DMS 273 treated with DMSO at 0.1 percent for 48 hours (cell line): Measurements from ENCODE around the gene SIGLEC15.
"Not testable (repeated sequence)": the region's sequence is repeated elsewhere in the genome, so short reads cannot be mapped to it uniquely, and the experiment has no call there.

Experiments used
- DNase-seq: peaks from one replicate; lab custom pipeline; 2025; lab: John Stamatoyannopoulos, UW

The SIGLEC15 gene

DNA sequence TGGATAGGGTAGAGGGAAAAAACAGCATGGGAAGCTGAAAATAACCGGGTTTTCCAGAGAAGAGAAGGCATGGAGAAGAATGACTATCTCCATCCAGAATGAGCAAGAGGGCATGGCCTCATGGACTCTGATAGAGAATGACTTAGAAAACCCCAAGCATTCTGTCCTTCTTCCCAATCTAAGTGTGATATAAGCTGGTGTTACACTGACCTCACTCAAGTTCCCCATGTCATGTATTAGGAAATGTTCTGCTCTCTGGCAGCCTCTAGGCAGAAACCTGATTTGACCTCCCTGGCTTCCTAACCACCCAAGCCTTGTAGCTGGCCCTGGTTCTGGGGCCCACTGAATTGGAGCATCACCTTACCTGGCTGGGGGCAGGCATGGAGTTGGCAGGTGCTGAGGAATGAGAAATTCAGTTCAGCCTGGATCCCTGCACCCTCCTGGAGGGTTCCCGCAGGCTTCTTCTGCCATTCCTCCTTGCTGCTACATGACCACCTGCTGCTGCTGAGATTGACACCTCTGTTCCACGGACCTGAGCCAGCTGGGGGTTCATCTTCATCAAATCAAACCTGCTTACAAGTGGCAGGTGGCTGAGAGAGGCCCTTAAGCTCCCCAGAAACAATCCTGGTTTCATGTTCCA, 5.2 kb upstream of the SIGLEC15 start:
- no peak for DNase-seq

DNA sequence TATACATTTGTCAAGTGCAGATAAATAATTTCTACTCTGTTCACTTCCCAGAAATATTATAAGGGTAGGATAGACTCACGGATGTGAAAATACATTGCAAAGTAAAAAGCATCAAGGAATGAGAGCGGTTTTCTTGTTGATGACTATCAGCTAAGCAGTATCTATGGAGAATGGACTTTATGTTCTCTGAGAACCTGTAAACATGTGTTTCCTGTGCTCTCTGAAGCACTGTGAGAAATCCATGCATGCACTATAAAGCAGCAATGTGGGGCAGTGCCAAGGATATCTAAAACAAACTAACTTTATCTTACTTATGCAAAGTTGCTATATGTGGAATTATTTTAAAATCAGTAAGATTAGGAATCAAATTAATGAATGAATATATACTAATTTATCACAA, 4.4 kb upstream of the SIGLEC15 start:
- DNase-seq = no peak

DNA sequence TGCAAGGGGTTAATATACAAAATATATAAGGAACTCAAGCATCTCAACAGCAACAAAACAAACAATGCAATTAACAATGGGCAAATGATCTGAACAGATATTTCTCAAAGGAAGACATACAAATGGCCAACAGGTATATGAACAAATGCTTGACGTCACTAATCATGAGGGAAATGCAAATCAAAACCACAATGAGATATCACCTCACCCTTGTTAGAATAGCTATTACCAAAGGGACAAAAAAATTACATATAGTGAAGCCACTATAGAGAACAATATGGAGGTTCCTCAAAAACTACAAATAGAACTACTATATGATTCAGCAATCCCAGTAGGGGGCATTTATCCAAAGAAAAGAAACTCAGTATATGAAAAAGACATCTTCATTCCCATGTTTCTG, 3.8 kb upstream of the SIGLEC15 start:
- DNase-seq = no peak

DNA sequence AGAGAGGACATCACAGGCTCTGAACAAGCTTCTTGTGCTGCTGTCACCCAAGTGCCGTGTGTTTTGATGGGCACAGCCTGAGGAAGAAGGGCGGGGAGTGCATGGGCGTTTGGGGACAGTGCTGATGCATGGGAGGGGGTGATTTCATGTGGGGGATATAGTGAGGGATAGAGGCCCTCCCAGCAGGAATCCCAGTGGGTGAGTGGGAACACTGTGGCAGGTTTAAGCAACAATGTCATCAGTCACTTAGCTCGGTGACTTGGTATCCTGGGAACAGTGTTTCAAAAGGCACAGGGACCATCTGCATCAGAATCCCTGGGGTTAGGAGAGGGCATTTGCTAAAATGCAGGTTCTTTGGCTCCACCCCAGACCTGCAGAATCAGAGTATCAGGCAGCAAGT, 609 bp downstream of the SIGLEC15 start:
- DNase-seq = no peak

DNA sequence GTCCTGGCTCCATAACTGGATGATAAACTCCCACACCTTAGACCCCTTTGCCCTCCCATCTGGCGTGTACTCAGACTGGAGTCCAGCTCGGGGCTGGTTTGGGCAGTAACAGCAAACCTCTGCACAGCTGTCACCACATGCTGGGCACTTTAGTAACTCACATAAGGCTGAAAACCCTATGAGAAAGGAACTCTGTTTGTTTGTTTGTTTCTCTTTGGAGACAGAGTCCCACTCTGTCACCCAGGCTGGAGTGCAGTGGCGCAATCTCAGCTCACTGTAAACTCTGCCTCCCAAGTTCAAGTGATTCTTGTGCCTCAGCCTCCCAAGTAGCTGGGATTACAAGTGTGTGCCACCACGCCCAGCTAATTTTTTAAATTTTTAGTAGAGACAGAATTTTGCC, 1.2 kb downstream of the SIGLEC15 start:
- not testable (repeated sequence) for DNase-seq

DNA sequence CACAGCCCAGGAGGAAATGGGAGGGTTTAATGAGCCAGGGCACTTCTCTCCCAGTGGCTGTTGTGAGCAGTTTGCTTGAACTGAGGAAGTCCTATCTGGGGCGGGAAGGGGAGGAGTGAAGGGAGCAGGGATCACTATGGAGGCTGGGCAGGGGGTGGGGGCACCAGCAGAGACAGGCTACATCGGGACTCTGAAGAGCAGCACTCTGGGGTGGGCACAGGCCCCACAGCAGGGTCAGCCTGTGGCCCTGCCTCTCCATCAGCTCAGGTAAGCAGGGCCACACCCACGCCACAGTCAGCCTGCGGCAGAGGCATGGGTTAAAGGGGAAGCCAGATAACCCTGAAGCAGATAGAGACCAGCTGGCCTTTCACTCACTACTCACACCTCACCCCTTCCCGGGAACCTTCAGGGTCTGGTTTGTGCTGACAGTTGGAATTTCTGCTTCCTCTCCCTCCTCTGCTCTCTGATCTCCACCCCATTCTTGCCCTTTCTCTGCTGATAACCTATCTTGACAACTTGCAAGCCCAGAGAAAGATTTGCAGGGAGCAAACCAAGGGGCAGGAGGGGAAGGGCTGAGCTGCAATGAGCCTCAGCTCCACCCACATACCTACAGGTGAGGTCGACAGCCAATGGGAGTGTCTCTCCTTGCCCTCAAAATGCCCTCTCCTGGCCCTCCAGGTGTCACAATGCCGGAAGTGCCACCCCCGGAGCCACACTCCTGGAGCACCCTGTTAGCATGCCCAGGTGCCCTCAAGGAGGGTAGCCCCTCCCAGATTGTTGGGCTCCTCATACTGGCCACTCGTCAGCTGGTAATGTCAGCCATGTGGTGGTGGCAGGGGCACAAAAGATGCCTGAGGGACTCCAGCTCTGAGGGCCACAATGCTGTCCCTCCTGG, 3.7 kb downstream of the SIGLEC15 start:
- DNase-seq = no peak

DNA sequence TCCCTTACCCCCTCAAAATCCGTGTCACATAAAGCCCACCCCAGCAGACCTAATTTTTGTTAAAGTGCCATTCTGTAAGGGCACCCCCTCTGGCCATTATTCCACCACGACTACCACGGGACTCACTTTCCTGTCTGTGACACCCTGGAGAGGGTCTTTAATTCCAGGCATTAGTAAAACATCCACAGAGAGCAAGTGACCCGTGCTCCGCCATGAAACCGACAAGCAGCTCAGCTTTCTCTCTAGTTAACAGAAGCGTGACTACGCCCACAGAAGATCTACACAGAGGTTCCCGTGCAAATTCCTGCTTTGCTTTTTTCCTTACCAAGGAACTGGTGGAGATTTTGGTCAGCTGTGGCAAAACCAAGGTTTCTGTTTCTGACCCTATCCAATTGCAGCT, 4.4 kb downstream of the SIGLEC15 start:
- no peak for DNase-seq

DNA sequence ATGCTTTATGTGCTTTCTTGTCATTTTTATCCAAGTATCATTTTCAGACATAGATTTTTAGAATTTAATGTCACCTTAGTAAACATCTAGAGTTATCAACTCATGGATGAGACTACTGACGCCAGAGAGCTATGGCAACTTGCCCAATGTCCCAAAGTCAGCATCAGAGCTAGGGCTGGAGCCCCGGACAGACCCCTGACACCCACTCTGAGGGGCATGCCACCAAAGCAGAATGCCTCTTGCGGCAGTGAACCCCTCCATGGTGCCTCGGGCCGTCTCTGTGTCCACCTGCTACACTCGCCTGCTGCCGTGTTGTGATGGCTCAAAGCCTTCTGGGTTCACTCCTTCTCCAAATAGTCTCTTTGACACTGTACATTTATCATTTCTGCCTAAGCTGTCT, 5.4 kb downstream of the SIGLEC15 start:
- DNase-seq = no peak

DNA sequence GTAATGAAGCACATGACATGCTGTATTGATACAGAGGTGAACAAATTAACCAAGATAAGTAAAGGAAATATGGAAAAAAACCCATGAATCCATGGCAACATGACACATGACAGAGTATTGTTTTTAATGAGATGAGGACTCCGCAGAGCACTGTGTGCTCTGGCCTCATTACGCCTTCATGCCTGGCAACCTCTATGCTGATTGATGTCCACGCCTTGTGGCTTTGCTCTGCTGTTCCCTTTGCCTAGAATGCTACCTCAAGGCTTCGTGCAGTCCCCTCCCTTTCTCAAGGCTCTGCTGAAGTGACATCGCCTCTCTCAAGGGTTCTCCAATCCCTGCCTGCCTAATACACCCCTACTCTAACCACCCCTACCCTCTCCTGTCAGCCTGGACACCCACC, 8.4 kb downstream of the SIGLEC15 start:
- DNase-seq = no peak

DNA sequence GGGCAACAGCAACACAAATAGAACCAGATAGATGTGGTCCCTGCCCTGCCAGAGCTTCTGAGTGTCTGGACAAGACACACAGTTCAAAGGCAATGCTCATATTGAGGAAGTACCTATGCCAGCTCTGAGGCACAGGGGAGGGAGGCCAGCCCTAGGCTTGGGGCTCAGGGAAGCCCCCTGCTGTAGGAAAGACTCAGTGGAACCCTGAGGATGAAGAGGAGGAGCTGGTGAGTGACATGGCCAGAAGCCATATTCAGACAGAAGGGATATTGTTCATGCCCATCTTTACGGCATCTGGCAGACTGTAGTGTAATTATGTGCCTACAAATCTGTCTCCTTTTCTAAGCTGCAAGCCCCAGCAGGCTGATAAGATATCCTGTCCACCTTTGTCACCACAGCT, 8.8 kb downstream of the SIGLEC15 start:
- peak; percentile 27 for DNase-seq

DNA sequence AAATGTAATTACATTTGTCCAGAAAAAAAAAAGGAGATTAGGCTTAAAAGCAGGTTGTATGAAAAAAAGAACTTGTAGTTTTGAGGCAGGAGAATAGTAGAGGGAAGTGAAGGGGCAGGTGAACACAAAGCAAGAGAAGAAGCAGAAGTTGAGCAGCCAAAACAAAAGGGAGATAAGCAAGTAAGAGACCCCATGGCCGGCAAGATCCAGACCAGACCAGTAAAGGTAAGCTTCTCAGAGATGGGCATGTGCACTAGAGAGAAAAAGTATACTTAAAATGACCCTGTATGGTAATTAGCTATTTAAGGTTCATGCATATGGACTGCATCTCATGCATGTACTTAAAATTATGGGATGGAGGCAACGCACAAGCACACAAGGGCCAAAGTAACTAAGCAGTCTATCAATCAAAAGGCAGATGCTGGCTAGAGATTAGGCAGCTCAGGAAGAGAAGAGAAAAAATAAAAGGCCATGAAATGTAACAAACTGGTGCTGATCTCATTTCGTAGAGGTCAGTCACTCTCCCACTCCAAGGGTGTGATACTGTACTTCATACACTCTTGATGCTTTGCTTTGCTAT, 9.7 kb downstream of the SIGLEC15 start:
- DNase-seq = no peak

DNA sequence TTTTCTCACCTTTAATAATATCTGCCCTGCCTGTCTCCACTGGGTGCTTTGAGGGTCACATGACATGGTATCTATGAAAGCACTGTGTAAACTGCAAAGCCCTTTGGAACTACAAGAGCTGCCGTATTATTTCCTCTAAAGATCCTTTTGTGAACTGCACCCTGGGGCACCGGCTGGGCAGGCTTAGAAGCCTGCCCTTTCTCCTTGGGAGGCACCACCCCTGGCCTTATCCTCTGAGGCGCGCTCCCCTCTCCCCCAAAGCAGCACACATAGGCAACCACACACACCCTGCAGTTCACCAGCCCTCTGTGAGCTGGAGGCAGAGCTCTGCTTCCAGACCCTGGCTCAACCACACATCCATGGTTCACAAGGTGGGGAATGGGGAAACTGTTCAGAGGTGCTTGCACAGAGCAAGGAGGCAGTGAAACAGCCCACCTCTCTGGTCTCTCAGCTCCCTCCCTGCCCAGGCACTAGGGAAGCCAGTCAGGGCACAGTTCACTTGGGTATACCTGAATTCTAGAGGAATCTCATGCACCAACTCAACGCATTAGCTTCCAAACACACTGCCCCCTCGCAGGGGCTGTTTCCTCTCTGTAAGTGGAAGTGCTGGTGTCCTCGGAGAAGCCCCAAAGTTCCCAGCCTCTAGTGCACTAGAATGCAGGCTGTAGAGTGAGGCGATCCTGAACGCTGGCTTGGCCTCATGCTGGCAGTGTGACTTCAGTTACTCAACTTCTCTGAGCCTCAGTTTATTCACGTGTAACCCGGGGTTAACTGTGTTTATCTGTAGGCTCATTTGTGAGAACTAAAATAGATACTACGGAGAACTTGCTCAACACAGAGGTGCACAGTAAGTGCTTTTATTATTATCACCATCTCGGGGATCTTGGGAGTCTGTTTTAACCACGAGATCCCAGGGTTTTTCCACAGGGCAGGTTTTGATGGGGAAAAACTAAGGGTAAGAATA, 11.0 kb downstream of the SIGLEC15 start:
- no peak for DNase-seq

DNA sequence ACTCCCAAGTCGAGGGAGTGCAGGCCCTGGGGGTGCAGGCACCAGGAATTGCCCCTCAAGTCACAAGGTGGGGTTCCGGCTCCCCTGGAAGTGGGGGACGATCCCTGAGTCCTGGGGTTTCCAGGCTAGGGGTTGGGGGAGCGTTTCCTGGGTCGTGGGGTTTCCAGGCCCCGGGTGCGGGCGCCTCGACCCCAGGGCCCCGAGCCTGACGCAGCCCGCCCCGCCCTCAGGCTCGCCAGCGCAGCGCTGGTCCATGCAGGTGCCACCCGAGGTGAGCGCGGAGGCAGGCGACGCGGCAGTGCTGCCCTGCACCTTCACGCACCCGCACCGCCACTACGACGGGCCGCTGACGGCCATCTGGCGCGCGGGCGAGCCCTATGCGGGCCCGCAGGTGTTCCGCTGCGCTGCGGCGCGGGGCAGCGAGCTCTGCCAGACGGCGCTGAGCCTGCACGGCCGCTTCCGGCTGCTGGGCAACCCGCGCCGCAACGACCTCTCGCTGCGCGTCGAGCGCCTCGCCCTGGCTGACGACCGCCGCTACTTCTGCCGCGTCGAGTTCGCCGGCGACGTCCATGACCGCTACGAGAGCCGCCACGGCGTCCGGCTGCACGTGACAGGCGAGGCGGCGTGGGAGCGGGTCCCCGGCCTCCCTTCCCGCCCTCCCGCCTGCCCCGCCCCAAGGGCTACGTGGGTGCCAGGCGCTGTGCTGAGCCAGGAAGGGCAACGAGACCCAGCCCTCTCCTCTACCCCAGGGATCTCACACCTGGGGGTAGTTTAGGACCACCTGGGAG, 12.0 kb downstream of the SIGLEC15 start:
- no peak for DNase-seq

DNA sequence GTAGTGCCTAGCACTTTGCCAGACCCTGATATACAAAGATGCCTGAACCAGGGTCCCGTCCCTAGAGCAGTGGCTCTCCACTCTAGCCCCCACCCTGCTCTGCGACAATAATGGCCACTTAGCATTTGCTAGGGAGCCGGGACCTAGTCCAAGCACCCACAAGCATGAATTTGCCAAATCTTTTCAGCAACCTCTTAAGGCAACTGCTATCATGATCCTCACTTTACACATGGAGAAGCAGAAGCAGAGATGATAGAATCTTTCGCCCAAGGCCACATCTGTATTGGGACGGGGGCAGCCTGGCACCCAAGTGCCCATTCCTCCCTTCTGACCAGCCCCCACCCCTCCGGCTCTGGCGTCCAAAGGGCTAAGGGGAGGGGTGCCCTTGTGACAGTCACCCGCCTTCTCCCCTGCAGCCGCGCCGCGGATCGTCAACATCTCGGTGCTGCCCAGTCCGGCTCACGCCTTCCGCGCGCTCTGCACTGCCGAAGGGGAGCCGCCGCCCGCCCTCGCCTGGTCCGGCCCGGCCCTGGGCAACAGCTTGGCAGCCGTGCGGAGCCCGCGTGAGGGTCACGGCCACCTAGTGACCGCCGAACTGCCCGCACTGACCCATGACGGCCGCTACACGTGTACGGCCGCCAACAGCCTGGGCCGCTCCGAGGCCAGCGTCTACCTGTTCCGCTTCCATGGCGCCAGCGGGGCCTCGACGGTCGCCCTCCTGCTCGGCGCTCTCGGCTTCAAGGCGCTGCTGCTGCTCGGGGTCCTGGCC, 13.0 kb downstream of the SIGLEC15 start:
- no peak for DNase-seq

DNA sequence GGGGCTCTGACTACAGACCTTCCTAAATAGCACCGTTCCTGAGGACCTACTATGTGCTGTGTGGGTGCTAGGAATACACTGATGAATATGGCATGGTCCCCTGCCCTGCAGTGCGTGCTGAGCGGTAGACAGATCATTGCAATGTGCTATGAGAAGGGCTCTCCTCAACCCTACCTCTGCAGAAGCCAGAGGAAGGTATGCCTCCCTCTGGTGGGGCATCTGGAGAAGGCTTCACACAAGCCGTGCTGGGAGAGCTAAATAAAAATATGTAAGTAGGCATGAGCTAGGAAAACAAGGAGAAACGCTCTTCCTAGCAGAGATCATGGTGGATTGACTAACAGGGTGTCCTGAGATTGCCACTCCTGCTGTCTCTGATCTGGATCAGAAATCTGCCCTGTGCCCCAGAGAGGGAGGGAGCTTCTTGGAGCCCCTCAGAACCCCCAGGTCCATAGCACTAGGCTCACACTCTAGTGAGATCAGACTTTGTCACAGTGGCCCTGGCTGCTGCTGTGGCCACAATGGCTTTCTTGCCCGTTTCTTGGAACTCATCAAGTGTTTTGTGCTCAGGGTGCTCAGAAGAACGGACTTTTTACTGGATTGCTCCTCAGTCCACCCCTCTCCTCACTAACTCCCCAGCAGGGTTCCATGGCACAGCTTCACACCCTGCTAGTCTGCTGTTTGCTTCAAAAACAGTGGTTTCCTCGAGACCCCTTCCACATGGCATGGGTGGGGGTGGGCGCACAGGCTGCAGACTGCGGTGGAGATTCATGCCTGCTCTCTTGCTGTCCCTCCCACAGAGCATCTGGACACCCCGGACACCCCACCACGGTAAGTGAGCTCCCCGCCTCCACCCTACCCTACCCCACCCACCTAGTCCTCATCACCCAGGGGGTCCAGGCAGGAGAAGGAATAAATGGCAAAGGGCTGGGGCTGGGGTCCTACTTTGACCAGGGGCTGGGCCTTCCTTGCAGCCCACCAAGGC, 14.2 kb downstream of the SIGLEC15 start:
- no peak for DNase-seq

DNA sequence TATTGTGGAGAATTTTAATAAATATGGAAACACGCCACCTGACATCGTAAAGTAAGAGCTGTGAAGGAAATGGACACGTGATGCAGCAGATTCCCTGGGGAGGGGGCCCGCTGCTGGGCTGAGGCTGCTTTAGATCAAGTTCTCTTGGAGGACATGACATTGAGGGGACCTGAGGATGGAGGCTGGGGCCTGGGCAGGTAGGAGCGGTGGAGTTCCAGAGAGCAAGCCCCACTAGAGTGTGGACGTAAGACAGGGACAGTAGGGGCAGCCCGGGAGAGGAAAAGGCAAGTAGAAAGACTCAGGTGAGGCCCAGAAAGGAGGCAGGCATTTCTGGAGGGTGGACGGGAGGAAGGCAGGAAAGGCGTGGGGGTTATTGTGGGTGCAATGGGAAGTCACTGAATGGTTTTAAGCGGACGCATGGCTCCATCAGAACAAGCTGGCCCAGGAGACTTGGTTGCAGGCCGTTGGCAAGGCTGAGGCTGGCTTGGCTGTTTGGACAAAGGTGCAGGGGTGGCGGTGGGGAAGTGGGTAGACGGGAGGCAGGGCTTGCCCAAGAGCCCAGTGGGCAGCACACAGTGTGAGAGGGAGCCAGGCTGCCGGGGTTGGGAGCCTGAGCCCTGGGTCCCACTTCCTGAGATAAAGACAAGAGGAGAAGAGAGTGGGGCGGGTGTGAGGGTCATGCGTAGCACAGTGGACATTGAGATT, 15.7 kb downstream of the SIGLEC15 start:
- DNase-seq = no peak

DNA sequence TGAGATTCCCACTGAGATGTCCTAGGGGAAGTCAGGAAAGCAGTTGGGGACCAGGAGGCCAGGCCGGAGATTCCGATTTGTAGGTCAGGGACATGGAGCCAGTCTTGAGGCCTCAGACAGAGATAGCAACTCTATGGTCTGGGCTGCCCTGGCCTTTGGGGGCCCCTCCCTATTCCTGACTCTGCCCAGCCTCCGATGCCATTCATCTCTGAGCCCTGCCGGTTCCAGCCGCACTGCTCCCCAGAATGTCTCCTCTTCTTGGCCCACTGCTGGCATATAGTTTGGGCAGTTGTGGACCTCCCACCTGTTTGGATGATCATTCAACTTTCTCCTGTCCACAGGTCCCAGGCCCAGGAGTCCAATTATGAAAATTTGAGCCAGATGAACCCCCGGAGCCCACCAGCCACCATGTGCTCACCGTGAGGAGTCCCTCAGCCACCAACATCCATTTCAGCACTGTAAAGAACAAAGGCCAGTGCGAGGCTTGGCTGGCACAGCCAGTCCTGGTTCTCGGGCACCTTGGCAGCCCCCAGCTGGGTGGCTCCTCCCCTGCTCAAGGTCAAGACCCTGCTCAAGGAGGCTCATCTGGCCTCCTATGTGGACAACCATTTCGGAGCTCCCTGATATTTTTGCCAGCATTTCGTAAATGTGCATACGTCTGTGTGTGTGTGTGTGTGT, 16.4 kb downstream of the SIGLEC15 start:
- DNase-seq = no peak

DNA sequence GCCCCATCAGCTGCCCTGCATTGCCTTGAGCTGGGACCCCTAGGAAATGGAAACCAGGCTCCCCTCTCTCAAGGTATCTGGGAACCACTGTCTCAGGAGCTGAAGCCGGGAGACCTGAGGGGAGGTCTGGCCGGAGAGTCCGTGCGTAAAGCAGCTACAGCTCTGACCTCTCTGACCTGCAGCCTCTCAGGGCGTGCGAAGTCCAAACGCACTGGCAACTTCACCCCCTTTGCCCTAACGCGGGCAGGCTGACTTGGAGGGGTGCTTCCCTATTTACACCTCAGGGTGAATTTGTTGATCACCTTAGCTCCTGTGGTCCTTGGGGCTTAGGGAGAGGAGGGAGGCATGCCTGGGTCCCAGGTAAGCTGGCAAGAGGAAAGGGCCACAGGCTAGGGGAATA, 17.5 kb downstream of the SIGLEC15 start:
- no peak for DNase-seq
